ENCODE results near the gene KIAA0753. TPM values are rescaled to one million over a fixed set of nuclear protein-coding genes. Genes with fewer than 3 reads are reported as not detected.
A peak's percentile ranks its signal among the peaks of the same experiment; 100 is the strongest.
"Not testable (repeated sequence)": the region's sequence is repeated elsewhere in the genome, so short reads cannot be mapped to it uniquely, and the experiment has no call there.

KIAA0753 gene
- total RNA-seq, 1 donor from 2014 or later: 4.5 TPM

- ATAC-seq (no peak), DNase-seq (no peak)
- intact Hi-C loops (cut with micrococcal nuclease): no loop called here
These were observed 62.7 kb downstream of the KIAA0753 start for GRCh38 chr17:6577686-6578263.

- intact Hi-C loops (cut with micrococcal nuclease): no loop called here
- DNase-seq (no peak), ATAC-seq (no peak)
These were observed 64.3 kb downstream of the KIAA0753 start for GRCh38 chr17:6576038-6576785.

GRCh38 chr17:6575596-6575988 lies 64.9 kb downstream of the KIAA0753 start:
- intact Hi-C loops (cut with micrococcal nuclease): no loop called here
- no peak for DNase-seq

GRCh38 chr17:6574687-6575595 lies 65.6 kb downstream of the KIAA0753 start:
- ATAC-seq (peak; percentile 84), DNase-seq (peak; percentile 44)
- intact Hi-C loops (cut with micrococcal nuclease): no loop called here

More at GRCh38 chr17:6575596-6575988, 64.9 kb downstream of the KIAA0753 start:
- ATAC-seq: peak; percentile 24

- ATAC-seq (no peak), DNase-seq (no peak)
- intact Hi-C loops (cut with micrococcal nuclease): no loop called here
These were observed 66.4 kb downstream of the KIAA0753 start for GRCh38 chr17:6573982-6574686.

GRCh38 chr17:6573495-6573894 lies 67.0 kb downstream of the KIAA0753 start:
- intact Hi-C loops (cut with micrococcal nuclease); DNase-seq; ATAC-seq: not testable (repeated sequence)

GRCh38 chr17:6572972-6573370 lies 67.5 kb downstream of the KIAA0753 start:
- intact Hi-C loops (cut with micrococcal nuclease): no loop called here
- DNase-seq: no peak
- no peak for ATAC-seq

GRCh38 chr17:6571452-6571781 lies 69.1 kb downstream of the KIAA0753 start:
- DNase-seq (no peak), ATAC-seq (no peak)
- intact Hi-C loops (cut with micrococcal nuclease): no loop called here

- intact Hi-C loops (cut with micrococcal nuclease): no loop called here
- DNase-seq (no peak), ATAC-seq (no peak)
These were observed 69.6 kb downstream of the KIAA0753 start for GRCh38 chr17:6570731-6571451.

- DNase-seq (no peak), ATAC-seq (no peak)
- intact Hi-C loops (cut with micrococcal nuclease): no loop called here
These were observed 70.9 kb downstream of the KIAA0753 start for GRCh38 chr17:6569370-6570285.

GRCh38 chr17:6568184-6568758 lies 72.2 kb downstream of the KIAA0753 start:
- intact Hi-C loops (cut with micrococcal nuclease): no loop called here
- no peak for ATAC-seq

GRCh38 chr17:6567528-6568183 lies 72.9 kb downstream of the KIAA0753 start:
- DNase-seq: no peak
- ATAC-seq: peak; percentile 15
- intact Hi-C loops (cut with micrococcal nuclease): no loop called here

More at GRCh38 chr17:6568184-6568758, 72.2 kb downstream of the KIAA0753 start:
- DNase-seq: no peak

- DNase-seq: no peak
- intact Hi-C loops (cut with micrococcal nuclease): no loop called here
- no peak for ATAC-seq
These were observed 79.1 kb downstream of the KIAA0753 start for GRCh38 chr17:6561446-6561845.

- DNase-seq (no peak), ATAC-seq (no peak)
- intact Hi-C loops (cut with micrococcal nuclease): no loop called here
These were observed 80.0 kb downstream of the KIAA0753 start for GRCh38 chr17:6560496-6560895.

- no peak for ATAC-seq
- intact Hi-C loops (cut with micrococcal nuclease): no loop called here
- no peak for DNase-seq
These were observed 80.7 kb downstream of the KIAA0753 start for GRCh38 chr17:6559753-6560215.

GRCh38 chr17:6558932-6559752 lies 81.4 kb downstream of the KIAA0753 start:
- intact Hi-C loops (cut with micrococcal nuclease): no loop called here
- DNase-seq: no peak
- ATAC-seq: no peak
